IPS-18a (cell line): ENCODE measurements around the gene SH3TC1.

Experiments used
- H3K27ac ChIP-seq: one replicate; pipeline ENCODE4 v1.5.1; 2013; ENCODE audit warnings: low read length
- H3K27me3 ChIP-seq: one replicate; pipeline ENCODE4 v1.6.1; 2013; ENCODE audit warnings: mild to moderate bottlenecking, low read length; ENCODE audit not compliant: control insufficient read depth, insufficient read depth
- H3K36me3 ChIP-seq: one replicate; pipeline ENCODE4 v1.6.1; 2013; ENCODE audit warnings: low read depth, low read length; ENCODE audit not compliant: control insufficient read depth
- H3K4me1 ChIP-seq: one replicate; pipeline ENCODE4 v1.6.1; 2013; ENCODE audit warnings: low read depth, low read length; ENCODE audit not compliant: control insufficient read depth
- H3K4me3 ChIP-seq: one replicate; pipeline ENCODE4 v1.5.1; 2013; ENCODE audit warnings: low read length
- H3K9ac ChIP-seq: one replicate; pipeline ENCODE4 v1.6.1; 2013; ENCODE audit warnings: mild to moderate bottlenecking, low read length, moderate library complexity
- H3K9me3 ChIP-seq: one replicate; pipeline ENCODE4 v1.6.1; 2013; ENCODE audit warnings: low read depth, low read length; ENCODE audit not compliant: control insufficient read depth

The SH3TC1 gene

DNA sequence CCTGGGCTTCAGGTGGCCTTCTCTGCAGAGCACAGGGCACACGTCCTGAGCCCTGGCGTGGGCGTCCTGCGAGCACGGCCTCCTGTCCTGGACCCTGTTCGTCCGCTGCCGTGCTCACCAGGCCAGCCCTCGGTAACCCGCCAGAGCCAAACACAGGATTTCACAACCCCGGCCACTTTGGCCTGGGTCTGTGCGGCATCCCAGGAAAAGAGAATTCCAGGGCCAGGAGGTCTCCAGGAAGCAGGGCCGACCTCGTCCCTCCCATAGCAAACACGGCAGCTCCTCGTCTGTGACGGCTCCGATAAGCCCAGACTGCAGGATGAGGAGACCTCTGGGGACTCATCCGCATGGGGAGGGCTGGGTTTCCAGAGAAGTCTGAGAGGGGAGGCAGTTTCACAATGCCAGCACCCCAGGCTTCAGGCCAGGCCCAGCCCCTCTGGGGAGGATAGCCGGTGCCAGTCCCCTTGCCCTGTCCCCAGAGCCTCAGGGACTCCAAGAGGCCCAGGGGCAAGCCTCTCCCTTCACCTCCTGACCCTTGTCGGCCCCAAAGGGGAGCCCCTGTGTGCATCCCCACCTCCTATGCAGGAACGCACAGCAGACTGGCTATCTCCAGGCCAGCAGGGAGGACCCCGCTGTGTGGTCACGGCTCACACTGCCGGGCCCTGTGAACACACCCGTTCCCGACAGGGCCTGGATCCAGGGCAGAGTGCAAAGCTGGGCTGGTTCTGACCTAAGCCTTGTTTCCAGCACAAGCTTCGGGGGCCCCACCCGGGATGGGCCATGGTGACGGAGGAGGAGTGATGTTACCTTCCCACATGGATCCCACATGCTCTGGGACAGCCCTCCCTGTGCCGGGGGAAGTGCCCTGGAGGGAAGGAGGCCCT, 48.2 kb downstream of the SH3TC1 start:
- Histone ChIP-seq H3K4me3 (no peak overlapping the region), H3K4me1 (peaks cover 6% of the 10 kb centered on the region), H3K9me3 (no peaks in the 10 kb centered on the region), H3K9ac (no peak overlapping the region), H3K36me3 (no peaks in the 10 kb centered on the region), H3K27ac (no peak overlapping the region), H3K27me3 (peaks cover 4% of the 10 kb centered on the region)

DNA sequence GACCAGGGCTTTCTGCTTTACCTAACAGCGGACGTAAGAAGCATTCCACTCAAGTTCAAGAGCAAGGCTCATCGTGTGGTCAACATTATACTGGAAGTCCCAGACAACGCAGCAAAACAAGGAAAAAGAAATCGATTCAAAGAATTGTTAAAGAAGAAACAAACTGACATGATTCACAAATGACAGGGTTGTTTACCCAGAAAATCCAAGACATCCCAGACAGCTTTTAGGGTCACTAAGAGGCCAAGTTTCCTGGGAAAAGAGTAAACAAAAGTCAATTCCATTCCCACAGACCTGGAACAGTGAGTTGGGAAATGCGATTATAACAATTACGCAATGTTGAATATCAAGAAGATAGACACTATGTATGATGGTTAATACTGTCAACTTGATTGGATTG, 49.0 kb downstream of the SH3TC1 start:
- no peaks in the 10 kb centered on the region for H3K27me3 ChIP-seq
- H3K36me3 ChIP-seq, result no peaks in the 10 kb centered on the region
- no peak overlapping the region for H3K9ac ChIP-seq
- no peaks in the 10 kb centered on the region for H3K4me1 ChIP-seq
- no peak overlapping the region for H3K4me3 ChIP-seq
- H3K9me3 ChIP-seq, result no peaks in the 10 kb centered on the region
- H3K27ac ChIP-seq, result no peak overlapping the region

DNA sequence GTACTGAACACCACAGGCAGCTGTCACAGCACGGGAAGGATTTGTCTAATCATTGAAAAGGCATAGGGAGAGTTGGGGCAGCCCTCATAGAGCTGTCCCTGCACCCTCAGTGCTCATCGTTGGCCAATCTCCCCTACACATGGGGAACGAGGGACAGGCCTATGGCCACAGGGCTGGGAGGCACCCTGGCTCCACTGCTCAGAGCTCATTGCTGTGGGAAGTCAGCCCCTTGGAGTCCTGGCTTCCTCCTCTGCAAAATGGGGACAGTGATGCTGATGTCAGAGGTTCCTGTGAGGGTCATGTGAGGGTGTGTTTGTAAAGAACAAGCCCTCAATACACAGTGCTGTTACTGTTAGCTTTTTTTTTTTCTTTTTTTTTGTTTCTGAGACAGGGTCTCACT, 51.1 kb downstream of the SH3TC1 start:
- Histone ChIP-seq H3K4me1 (no peaks in the 10 kb centered on the region), H3K9ac (no peak overlapping the region), H3K4me3 (no peak overlapping the region), H3K36me3 (no peaks in the 10 kb centered on the region), H3K27me3 (no peaks in the 10 kb centered on the region), H3K9me3 (no peaks in the 10 kb centered on the region), H3K27ac (no peak overlapping the region)

DNA sequence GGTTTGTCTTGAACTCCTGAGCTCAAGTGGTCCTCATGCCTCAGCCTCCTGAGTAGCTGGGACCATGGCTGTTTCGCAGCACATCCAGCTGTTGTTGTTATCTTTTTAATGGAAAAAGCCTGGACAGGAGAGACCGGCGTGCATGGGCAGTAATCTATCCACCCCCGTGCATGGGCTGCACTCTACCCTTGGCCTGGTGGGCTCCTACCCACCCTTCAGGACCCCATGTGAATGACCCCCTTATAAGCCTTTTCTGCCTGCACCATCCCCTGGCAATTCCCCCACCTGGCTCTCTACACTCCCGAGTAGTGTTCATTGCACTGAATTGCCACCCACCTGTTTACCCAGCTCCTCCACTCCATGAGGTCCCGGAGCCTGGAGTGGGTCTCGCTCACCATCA, 51.5 kb downstream of the SH3TC1 start:
- H3K36me3 ChIP-seq, result no peaks in the 10 kb centered on the region
- no peaks in the 10 kb centered on the region for H3K4me1 ChIP-seq
- H3K4me3 ChIP-seq, result no peak overlapping the region
- H3K27me3 ChIP-seq, result no peaks in the 10 kb centered on the region
- no peak overlapping the region for H3K9ac ChIP-seq
- no peak overlapping the region for H3K27ac ChIP-seq
- no peaks in the 10 kb centered on the region for H3K9me3 ChIP-seq

DNA sequence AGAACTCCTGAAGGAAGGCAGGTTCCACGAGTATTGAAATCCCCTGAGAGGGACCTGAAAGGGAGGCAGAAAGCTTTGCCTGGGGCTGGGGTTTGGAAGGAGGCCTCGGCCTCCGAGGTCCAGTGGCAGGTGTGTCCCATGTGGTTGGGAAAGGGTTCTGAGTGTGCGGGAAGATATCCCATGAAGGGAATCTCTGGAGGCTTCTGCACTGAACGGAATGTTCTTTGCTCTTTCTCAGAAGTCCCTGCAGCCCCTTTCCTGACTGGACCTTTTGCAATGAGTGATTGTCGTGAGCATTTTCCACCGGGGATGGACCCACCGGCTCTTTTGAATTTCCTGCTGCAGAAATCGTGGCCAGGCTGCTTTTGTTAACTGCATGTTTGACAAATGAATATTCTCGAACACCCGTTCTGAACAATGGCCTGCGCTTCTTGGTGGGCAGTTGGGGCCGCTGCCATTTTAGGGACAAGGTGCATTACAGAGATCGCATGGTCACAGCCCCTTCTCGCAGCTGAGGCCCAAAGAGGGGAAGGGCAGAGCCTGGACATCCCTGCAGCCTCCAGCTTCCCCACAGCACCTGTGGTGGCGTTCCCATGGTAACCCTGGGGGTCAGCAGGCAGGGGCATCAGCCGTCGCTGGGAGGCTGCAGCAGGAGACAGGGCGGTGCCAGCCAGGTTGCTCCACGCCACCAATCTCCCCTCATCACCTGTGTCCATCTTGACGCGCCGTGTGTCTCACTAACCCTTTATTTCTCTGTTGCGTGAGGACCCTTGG, 52.2 kb downstream of the SH3TC1 start:
- no peaks in the 10 kb centered on the region for H3K27me3 ChIP-seq
- H3K4me3 ChIP-seq, result no peak overlapping the region
- H3K9ac ChIP-seq, result no peak overlapping the region
- H3K27ac ChIP-seq, result no peak overlapping the region
- H3K4me1 ChIP-seq, result no peaks in the 10 kb centered on the region
- H3K36me3 ChIP-seq, result no peaks in the 10 kb centered on the region
- H3K9me3 ChIP-seq, result no peaks in the 10 kb centered on the region

DNA sequence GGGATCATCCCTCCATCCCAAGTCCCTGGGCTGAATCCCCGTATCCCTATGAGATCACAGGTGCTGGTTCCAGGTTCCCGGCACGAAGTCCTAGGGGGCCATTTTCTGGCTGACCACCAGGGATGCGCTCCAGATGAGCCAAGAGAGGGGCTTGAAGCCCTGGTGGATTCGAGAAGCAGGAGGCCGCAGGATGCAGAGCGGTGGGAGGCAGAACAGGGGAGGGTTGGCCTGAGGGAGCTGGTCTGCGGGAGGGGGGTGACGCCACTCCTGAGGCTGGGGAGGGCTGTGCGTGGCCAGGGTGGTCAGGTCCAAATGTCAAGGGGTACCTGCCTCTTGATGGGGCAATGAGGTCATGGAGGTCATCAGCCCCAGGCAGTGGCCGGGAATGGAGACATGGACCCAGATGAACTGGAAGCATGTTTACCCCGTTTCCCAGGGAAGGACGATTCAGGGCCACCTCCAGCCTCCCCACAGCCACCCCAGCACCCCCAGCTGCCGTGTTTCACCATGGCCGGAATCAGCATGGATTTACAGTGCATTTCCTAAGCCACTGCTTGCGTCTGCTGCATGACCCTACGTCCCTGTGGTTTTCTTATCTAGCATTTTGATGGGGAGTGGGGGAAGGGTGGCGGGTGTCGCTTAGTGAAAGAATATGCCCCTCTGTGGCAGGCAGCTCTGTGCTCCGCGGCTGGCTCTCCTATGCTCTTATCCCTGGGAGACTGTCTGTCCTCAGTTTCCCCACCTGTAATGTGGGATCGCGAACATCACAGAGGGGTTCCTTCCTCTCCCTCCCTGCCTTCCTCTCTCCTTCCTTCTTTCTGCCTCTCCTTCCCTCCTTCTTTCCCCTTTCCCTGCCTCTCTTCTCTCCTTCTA, 53.4 kb downstream of the SH3TC1 start:
- Histone ChIP-seq H3K9me3 (no peaks in the 10 kb centered on the region), H3K4me3 (no peak overlapping the region), H3K9ac (no peak overlapping the region), H3K36me3 (no peaks in the 10 kb centered on the region), H3K27me3 (no peaks in the 10 kb centered on the region), H3K4me1 (no peaks in the 10 kb centered on the region), H3K27ac (no peak overlapping the region)

DNA sequence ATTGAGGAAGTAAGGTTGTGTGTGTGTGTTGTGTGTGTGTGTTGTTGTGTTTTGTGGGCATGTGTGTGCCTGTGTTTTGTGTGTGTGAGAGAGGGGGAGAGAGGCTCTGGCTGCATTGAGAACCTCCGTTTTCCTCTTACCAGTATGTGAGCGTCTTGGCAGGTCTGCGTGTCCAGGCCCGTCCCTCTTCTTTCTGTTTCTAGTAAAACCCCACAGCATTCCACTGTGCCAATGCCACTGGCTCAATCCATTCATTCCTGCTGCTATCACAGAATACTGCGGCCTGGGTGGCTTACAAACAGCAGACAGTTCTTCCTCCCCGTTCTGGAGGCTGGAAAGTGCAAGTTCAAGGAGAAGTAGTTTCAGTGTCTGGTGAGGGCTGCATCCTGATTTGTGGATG, 55.0 kb downstream of the SH3TC1 start:
- Histone ChIP-seq H3K27me3 (no peaks in the 10 kb centered on the region), H3K9me3 (no peaks in the 10 kb centered on the region), H3K27ac (no peak overlapping the region), H3K9ac (no peak overlapping the region), H3K4me1 (no peaks in the 10 kb centered on the region), H3K4me3 (no peak overlapping the region), H3K36me3 (no peaks in the 10 kb centered on the region)

DNA sequence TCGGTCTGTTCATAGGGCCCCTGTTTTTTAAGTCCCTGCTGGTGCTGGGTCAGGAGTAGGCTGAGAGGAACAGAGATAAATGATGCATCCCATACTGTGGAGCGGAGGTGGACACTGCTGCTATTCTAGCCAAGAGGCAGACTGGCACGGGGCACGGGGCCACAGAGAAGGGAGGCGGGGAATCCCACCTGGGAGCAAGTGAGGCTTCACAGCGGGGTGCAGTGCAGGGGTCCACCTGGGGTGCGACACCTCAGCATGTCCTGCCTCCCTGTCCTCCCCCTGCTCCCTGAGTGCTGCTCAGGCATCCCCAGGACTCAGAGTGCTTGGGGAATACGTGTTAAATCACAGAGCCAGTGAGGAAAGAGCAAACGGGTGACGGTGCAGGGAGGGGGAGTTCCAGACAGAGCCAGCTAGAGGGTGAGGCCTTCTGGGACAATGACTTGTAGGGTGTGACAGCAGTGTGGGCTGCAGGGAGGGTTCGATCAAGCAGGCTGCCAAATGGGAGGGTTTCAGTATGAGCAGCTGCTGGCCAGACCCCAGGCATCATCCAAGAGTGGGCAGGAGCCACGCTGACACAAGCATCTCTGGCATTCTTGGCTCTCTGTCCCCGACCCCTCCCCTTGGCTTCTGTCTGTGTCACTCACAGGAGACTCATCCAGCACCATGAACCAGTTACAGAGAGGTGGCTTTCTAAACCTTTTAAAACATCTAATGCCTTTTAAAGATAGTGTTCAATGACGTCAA, 56.8 kb downstream of the SH3TC1 start:
- Histone ChIP-seq H3K36me3 (no peaks in the 10 kb centered on the region), H3K27me3 (no peaks in the 10 kb centered on the region), H3K4me1 (no peaks in the 10 kb centered on the region), H3K9me3 (no peaks in the 10 kb centered on the region), H3K9ac (no peak overlapping the region), H3K27ac (no peak overlapping the region), H3K4me3 (no peak overlapping the region)

DNA sequence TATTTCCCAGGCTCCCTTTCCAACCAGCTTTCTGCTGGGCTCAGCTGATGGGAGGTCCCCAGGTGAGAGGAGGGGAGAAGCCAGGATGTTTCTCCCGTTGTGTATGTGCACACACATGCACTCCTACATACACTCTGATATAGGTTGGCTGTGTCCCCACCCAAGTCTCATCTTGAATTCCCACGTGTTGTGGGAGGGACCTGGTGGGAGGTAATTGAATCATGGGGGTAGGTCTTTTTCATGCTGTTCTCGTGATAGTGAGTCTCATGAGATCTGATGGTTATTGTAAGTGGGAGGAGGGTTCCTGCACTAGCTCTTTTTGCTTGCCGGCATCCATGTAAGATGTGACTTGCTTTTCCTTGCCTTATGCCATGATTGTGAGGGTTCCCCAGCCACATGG, 58.8 kb downstream of the SH3TC1 start:
- H3K9me3 ChIP-seq, result no peaks in the 10 kb centered on the region
- H3K4me1 ChIP-seq, result no peaks in the 10 kb centered on the region
- no peaks in the 10 kb centered on the region for H3K36me3 ChIP-seq
- H3K4me3 ChIP-seq, result no peak overlapping the region
- H3K27ac ChIP-seq, result no peak overlapping the region
- no peaks in the 10 kb centered on the region for H3K27me3 ChIP-seq
- H3K9ac ChIP-seq, result no peak overlapping the region

DNA sequence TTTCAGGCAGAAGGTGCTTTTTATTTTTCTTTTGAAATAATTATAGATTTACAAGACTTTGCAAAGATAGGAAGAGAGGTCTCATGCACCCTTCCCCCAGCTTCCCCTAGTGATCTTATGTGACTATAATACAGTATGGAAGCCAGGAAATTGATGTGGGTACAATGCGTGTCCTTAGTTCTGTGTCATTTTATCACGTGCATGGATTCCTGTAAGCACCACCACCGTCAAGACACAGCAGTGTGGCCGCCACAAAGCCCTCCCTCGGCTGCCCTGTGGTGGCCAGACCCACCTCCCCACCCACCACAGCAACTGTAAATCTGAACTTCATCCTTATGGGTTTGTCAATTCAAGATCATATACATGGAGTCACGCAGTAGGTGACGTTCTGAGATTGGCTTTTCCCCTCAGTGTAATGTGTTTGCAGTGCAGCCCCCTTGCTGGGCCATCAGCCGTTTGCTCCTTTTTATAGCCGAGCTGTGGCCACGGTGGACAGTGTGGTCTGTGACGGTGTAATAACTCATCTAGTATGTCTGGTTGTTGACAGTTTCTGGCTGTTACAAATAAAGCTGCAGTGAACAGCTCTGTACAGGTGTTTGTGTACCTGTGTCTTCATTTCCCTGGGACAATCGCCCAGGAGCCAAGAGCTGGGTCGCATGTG, 59.6 kb downstream of the SH3TC1 start:
- Histone ChIP-seq H3K4me3 (no peak overlapping the region), H3K4me1 (no peaks in the 10 kb centered on the region), H3K27me3 (no peaks in the 10 kb centered on the region), H3K9ac (no peak overlapping the region), H3K9me3 (no peaks in the 10 kb centered on the region), H3K27ac (no peak overlapping the region), H3K36me3 (no peaks in the 10 kb centered on the region)
